ENCODE data around the gene MRLN. TPM values are rescaled to one million over a fixed set of nuclear protein-coding genes. Genes with fewer than 3 reads are reported as not detected.

Gene MRLN
- total RNA-seq, 2 experiments from 2014 or later = not detected

- H3K36me3 Mint-ChIP-seq (ENCODE audit: low read depth) = no peaks in the 10 kb centered on the region
- H3K27ac Mint-ChIP-seq = no peak overlapping the region
- H3K9me3 Mint-ChIP-seq = peaks cover 4% of the 10 kb centered on the region
- DNase-seq (no peak), ATAC-seq (no peak)
- POLR2A ChIA-PET = no interaction called here
- no peak for TF ChIP-seq CTCF (IDR thresholded peaks at IDR 0.05)
- peaks cover 19% of the 10 kb centered on the region for H3K27me3 Mint-ChIP-seq
- intact Hi-C loops (cut with micrococcal nuclease) = no loop called here
- H3K4me1 Mint-ChIP-seq (ENCODE audit: low read depth) = no peaks in the 10 kb centered on the region
- no peak overlapping the region for H3K4me3 Mint-ChIP-seq
- CTCF ChIA-PET = interaction anchor here (0.6 to 1.2 kb wide), 2 partner anchors 10 to 66 kb away, joined by 3 read pairs; no protein-coding TSS in a partner anchor
These were observed 32.9 kb downstream of the MRLN start for GRCh38 chr10:59720377-59720776.

DNA sequence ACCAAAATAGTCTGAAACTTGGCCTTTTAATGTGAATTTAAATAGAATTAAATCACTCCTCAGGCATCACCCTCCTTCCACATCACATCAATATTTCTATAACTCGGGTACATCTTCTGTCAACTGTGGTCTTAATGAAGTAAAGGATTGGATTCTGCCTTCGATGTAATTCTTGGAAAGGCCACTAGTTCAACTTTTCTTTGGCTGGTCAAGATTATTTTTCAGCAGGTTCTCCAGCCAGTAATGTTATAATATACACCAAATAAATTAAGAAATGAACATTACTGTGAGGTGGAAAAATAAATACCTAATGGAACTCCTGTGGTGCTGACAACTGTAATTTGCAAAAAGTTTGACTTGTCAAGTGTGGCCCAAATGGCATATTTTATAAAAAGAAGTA, 33.9 kb downstream of the MRLN start:
- ATAC-seq (no peak), DNase-seq (no peak)
- Mint-ChIP-seq H3K9me3 (peaks cover 4% of the 10 kb centered on the region), H3K27ac (no peak overlapping the region), H3K4me3 (no peak overlapping the region), H3K4me1 (ENCODE audit: low read depth) (no peaks in the 10 kb centered on the region), H3K36me3 (ENCODE audit: low read depth) (no peaks in the 10 kb centered on the region), H3K27me3 (peaks cover 24% of the 10 kb centered on the region)
- POLR2A ChIA-PET = no interaction called here
- intact Hi-C loops (cut with micrococcal nuclease) = no loop called here
- CTCF ChIA-PET = interaction anchor here (1.2 kb wide), 1 partner anchor 11 kb away, joined by 3 read pairs; no protein-coding TSS in a partner anchor
- TF ChIP-seq CTCF (IDR thresholded peaks at IDR 0.05) = no peak

- Mint-ChIP-seq H3K4me1 (ENCODE audit: low read depth) (no peaks in the 10 kb centered on the region), H3K36me3 (ENCODE audit: low read depth) (no peaks in the 10 kb centered on the region), H3K27me3 (peaks cover 29% of the 10 kb centered on the region), H3K27ac (no peak overlapping the region), H3K9me3 (peaks cover 4% of the 10 kb centered on the region), H3K4me3 (no peak overlapping the region)
- DNase-seq = no peak
- ATAC-seq = no peak
- TF ChIP-seq CTCF (IDR thresholded peaks at IDR 0.05) = no peak
- ChIA-PET POLR2A (interaction anchor here (0.6 kb wide), 1 partner anchor 16 kb away, joined by 3 read pairs; no protein-coding TSS in a partner anchor), CTCF (no interaction called here)
- intact Hi-C loops (cut with micrococcal nuclease) = no loop called here
These were observed 35.0 kb downstream of the MRLN start for GRCh38 chr10:59718257-59718656.

- intact Hi-C loops (cut with micrococcal nuclease) = no loop called here
- ATAC-seq (no peak), DNase-seq (no peak)
- Mint-ChIP-seq H3K4me1 (ENCODE audit: low read depth) (peaks cover 4% of the 10 kb centered on the region), H3K27me3 (peaks cover 59% of the 10 kb centered on the region), H3K9me3 (no peaks in the 10 kb centered on the region), H3K36me3 (ENCODE audit: low read depth) (no peaks in the 10 kb centered on the region), H3K27ac (no peak overlapping the region), H3K4me3 (no peak overlapping the region)
- POLR2A ChIA-PET = interaction anchor here (0.6 kb wide), 1 partner anchor 510 kb away, joined by 4 read pairs; no protein-coding TSS in a partner anchor
- CTCF ChIA-PET = no interaction called here
- no peak for TF ChIP-seq CTCF (IDR thresholded peaks at IDR 0.05)
These were observed 39.9 kb downstream of the MRLN start for GRCh38 chr10:59713196-59713821.

GRCh38 chr10:59711871-59712494, 41.3 kb downstream of the MRLN start:
- Mint-ChIP-seq H3K27ac (no peak overlapping the region), H3K9me3 (no peaks in the 10 kb centered on the region), H3K4me3 (no peak overlapping the region), H3K36me3 (ENCODE audit: low read depth) (no peaks in the 10 kb centered on the region), H3K4me1 (ENCODE audit: low read depth) (peaks cover 4% of the 10 kb centered on the region), H3K27me3 (peaks cover 64% of the 10 kb centered on the region)
- POLR2A ChIA-PET = no interaction called here
- no peak for ATAC-seq
- no peak for TF ChIP-seq CTCF (IDR thresholded peaks at IDR 0.05)
- intact Hi-C loops (cut with micrococcal nuclease) = no loop called here
- CTCF ChIA-PET = no interaction called here
- no peak for DNase-seq
